Omental fat pad (tissue), 4 donors: ENCODE data around the gene ZBTB7A. TPM values are rescaled to one million over a fixed set of nuclear protein-coding genes. Genes with fewer than 3 reads are reported as not detected.

Experiments used
- ATAC-seq: fragments of 150-250 bp; one replicate; pipeline ENCODE4 v1.9.1; 2016; ENCODE audit warnings: mild to moderate bottlenecking, moderate library complexity; ENCODE audit not compliant: low FRiP score
- DNase-seq: peaks from one replicate; pipeline ENCODE4 v3.0.0-alpha.2; 2019; ENCODE audit warnings: low spot score
- CTCF ChIP-seq, 3 donors: fragments of 450-650 bp; IDR thresholded peaks; one replicate each; pipeline ENCODE4 v1.5.1; 2016 to 2017; ENCODE audit warnings: antibody characterized with exemption in 3 of 3, mild to moderate bottlenecking in 3 of 3, moderate library complexity in 2 of 3
- total RNA-seq, 4 donors: library from RNA; depleted of rRNA; stranded (reverse); fragments of >200 nt; gene quantifications; one replicate each; pipeline ENCODE4 v1.1.0, GENCODE V29; 2016

Gene ZBTB7A
- total RNA-seq, 4 donors from 2014 or later = 33.3 to 53.3 (median 38.4) TPM

GRCh38 chr19:4018775-4019504, 47.8 kb downstream of the ZBTB7A start:
- ATAC-seq (no peak), DNase-seq (no peak)
- TF ChIP-seq CTCF (IDR thresholded peaks at IDR 0.05) = no peak

GRCh38 chr19:4018140-4018613, 48.5 kb downstream of the ZBTB7A start:
- ATAC-seq (no peak), DNase-seq (no peak)
- TF ChIP-seq CTCF (IDR thresholded peaks at IDR 0.05) = no peak

- DNase-seq (no peak), ATAC-seq (no peak)
- TF ChIP-seq CTCF (IDR thresholded peaks at IDR 0.05) = no peak
Observed at GRCh38 chr19:4016903-4017638, 49.6 kb downstream of the ZBTB7A start.

GRCh38 chr19:4016486-4016885, 50.2 kb downstream of the ZBTB7A start:
- ATAC-seq (no peak), DNase-seq (no peak)
- no peak for TF ChIP-seq CTCF (IDR thresholded peaks at IDR 0.05)

- DNase-seq (no peak), ATAC-seq (peak; percentile 12)
- no peak for TF ChIP-seq CTCF (IDR thresholded peaks at IDR 0.05)
Observed at GRCh38 chr19:4015705-4016402, 50.8 kb downstream of the ZBTB7A start.

- ATAC-seq (no peak), DNase-seq (no peak)
- TF ChIP-seq CTCF (IDR thresholded peaks at IDR 0.05) = no peak
Observed at GRCh38 chr19:4014541-4015491, 51.9 kb downstream of the ZBTB7A start.
